Keratinocyte (primary cell): ENCODE measurements around the gene PAQR4.

Source experiments
- EZH2 ChIP-seq: IDR thresholded peaks from one replicate; pipeline ENCODE4 v1.6.1; 2012; ENCODE audit warnings: inconsistent platforms, mild to moderate bottlenecking, low read length, moderate library complexity
- TF ChIP-seq, protein P1 (sequence below), 3 experiments: IDR thresholded peaks in 1 of 3; conservative IDR thresholded peaks in 1 of 3; optimal IDR thresholded peaks in 1 of 3; 2 replicates in 2 of 3; 3 replicates in 1 of 3; pipeline versions ENCODE3 to v1.5.1; 2011; ENCODE audit warnings: low read length in 3 of 3, mild to moderate bottlenecking in 3 of 3, moderate library complexity in 2 of 3, control low read depth in 1 of 3, inconsistent platforms in 1 of 3; ENCODE audit not compliant: insufficient read depth in 2 of 3; ENCODE audit errors: extremely low read depth in 1 of 3

DNA sequence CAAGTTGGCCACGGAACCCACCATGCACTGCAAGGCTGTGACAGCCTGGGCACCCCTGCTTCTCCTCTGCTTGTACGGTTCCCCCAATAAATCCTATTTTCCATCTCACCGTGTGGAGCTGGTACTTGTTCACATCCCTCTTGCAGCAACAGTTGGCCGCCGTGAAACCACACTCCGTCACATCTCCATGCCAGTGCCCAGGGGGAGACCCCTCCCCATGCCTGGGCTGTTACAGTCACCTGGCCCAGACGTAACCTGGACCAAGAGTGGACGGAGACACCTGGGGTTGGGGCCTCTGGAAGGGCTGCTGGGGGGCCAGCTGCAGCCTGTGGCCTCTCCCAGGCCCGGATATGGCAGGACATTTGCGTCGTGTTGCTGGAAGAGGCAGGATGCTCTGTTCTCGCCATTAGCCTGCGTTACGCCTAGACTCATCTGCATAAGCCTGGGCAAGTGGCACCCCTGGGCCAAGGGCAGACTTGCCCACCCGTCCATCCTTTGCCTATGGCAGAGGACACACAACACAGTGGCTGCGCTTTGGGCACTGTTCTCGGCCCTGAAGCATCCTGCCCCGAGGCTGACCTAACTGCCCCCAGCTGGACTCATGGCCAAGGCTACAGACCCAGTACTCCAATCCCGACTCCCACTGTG lies 19.3 kb upstream of the PAQR4 start:
- no peak for TF ChIP-seq EZH2
- TF ChIP-seq, protein P1, sequence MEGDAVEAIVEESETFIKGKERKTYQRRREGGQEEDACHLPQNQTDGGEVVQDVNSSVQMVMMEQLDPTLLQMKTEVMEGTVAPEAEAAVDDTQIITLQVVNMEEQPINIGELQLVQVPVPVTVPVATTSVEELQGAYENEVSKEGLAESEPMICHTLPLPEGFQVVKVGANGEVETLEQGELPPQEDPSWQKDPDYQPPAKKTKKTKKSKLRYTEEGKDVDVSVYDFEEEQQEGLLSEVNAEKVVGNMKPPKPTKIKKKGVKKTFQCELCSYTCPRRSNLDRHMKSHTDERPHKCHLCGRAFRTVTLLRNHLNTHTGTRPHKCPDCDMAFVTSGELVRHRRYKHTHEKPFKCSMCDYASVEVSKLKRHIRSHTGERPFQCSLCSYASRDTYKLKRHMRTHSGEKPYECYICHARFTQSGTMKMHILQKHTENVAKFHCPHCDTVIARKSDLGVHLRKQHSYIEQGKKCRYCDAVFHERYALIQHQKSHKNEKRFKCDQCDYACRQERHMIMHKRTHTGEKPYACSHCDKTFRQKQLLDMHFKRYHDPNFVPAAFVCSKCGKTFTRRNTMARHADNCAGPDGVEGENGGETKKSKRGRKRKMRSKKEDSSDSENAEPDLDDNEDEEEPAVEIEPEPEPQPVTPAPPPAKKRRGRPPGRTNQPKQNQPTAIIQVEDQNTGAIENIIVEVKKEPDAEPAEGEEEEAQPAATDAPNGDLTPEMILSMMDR (optimal IDR thresholded peaks at IDR 0.05 in 1 of 3, IDR thresholded peaks at IDR 0.05 in 1 of 3, conservative IDR thresholded peaks at IDR 0.05 in 1 of 3; ENCODE audit: extremely low read depth in 1 of 3, insufficient read depth in 2 of 3, low read length in 3 of 3), result no peak
